Measurements from ENCODE around the gene STRADA.

DNA sequence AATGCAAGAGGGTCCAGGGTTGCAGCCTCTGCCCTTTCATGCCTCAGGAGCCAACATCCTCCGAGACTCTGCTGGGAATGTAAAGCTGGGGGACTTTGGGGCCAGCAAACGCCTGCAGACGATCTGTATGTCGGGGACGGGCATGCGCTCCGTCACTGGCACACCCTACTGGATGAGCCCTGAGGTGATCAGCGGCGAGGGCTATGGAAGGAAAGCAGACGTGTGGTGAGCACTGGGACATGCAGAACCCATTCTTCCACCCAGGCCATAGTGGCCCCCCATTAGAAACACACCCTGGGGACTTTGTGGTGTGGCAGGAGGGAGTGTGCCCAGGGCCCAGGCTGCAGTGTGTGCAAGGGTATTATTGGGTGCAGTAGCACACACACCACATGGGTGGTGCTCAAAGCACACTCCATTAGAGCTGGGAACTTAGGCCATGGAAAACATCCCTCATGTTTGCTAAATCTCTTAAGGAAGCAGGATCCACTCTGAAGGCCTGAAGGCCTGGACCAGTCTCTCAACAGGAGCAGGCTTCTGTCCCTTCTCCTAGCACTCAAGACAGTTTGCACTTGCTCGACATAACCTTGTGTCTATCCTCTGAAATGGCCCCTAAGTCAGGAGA lies 49.3 kb downstream of the STRADA start:
- TF ChIP-seq, protein P1, sequence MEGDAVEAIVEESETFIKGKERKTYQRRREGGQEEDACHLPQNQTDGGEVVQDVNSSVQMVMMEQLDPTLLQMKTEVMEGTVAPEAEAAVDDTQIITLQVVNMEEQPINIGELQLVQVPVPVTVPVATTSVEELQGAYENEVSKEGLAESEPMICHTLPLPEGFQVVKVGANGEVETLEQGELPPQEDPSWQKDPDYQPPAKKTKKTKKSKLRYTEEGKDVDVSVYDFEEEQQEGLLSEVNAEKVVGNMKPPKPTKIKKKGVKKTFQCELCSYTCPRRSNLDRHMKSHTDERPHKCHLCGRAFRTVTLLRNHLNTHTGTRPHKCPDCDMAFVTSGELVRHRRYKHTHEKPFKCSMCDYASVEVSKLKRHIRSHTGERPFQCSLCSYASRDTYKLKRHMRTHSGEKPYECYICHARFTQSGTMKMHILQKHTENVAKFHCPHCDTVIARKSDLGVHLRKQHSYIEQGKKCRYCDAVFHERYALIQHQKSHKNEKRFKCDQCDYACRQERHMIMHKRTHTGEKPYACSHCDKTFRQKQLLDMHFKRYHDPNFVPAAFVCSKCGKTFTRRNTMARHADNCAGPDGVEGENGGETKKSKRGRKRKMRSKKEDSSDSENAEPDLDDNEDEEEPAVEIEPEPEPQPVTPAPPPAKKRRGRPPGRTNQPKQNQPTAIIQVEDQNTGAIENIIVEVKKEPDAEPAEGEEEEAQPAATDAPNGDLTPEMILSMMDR (IDR thresholded peaks at IDR 0.05; ENCODE audit: poor library complexity) = no peak
- TF ChIP-seq EZH2phosphoT487 (IDR thresholded peaks at IDR 0.05; ENCODE audit: low read depth, severe bottlenecking, unreplicated experiment) = no peak
